WTC11 (cell line): ENCODE measurements around the gene VWA3A. TPM values are rescaled to one million over a fixed set of nuclear protein-coding genes. Genes with fewer than 3 reads are reported as not detected.

Experiments used
- ATAC-seq: fragments of 200-7000 bp; cut with Tn5 transposase; 2 replicates; pipeline ENCODE4 v1.10.0; 2021; ENCODE audit warnings: mild to moderate bottlenecking, moderate library complexity
- CTCF ChIA-PET: fragments of 300-600 bp; sonication (Branson Sonifier 250); formaldehyde crosslinking; loops from one replicate; lab custom pipeline; 2021; ENCODE audit warnings: antibody characterized with exemption; lab: Charles Lee
- POLR2A ChIA-PET: fragments of 350-600 bp; sonication (Branson Sonifier 250); formaldehyde crosslinking; loops from one replicate; lab custom pipeline; 2021; ENCODE audit warnings: antibody characterized with exemption; lab: Charles Lee
- DNase-seq: peaks from one replicate; pipeline ENCODE4 v3.0.0; 2021; ENCODE audit warnings: low spot score
- H3K27ac Mint-ChIP-seq: 2 replicates; pipeline ENCODE4 v1.8.0; 2021; ENCODE audit warnings: mixed read lengths
- H3K27me3 Mint-ChIP-seq: 2 replicates; pipeline ENCODE4 v1.8.0; 2021; ENCODE audit warnings: low read depth, mild to moderate bottlenecking, moderate library complexity, mixed read lengths
- H3K36me3 Mint-ChIP-seq: 2 replicates; pipeline ENCODE4 v1.8.0; 2021; ENCODE audit warnings: mixed read lengths
- H3K4me1 Mint-ChIP-seq: 2 replicates; pipeline ENCODE4 v1.8.0; 2022; ENCODE audit warnings: mixed read lengths
- H3K4me3 Mint-ChIP-seq: 2 replicates; pipeline ENCODE4 v1.8.0; 2021; ENCODE audit warnings: mild to moderate bottlenecking, moderate library complexity, mixed read lengths
- H3K9me3 Mint-ChIP-seq: 2 replicates; pipeline ENCODE4 v1.8.0; 2021; ENCODE audit warnings: mixed read lengths
- CREB1 ChIP-seq: sonication (generic); formaldehyde crosslinking; IDR thresholded peaks from 2 replicates; pipeline ENCODE4 v1.8.0; 2023; ENCODE audit warnings: mild to moderate bottlenecking, missing genetic modification reagents
- ESRRA ChIP-seq: sonication (generic); formaldehyde crosslinking; IDR thresholded peaks from 2 replicates; pipeline ENCODE4 v1.8.1; 2022; ENCODE audit warnings: mild to moderate bottlenecking, missing genetic modification reagents, borderline replicate concordance
- FOXP1 ChIP-seq: sonication (generic); formaldehyde crosslinking; IDR thresholded peaks from 2 replicates; pipeline ENCODE4 v1.8.0; 2022; ENCODE audit warnings: missing genetic modification reagents, mild to moderate bottlenecking, moderate library complexity, borderline replicate concordance
- GRHL2 ChIP-seq: fragments of 250-450 bp; sonication (Bioruptor Pico); IDR thresholded peaks from 2 replicates; pipeline ENCODE4 v1.8.0; 2022; ENCODE audit warnings: mild to moderate bottlenecking, moderate library complexity; ENCODE audit not compliant: insufficient replicate concordance, severe bottlenecking
- KAT7 ChIP-seq: sonication (generic); formaldehyde crosslinking; IDR thresholded peaks from 2 replicates; pipeline ENCODE4 v1.8.1; 2023; ENCODE audit warnings: missing genetic modification reagents, mild to moderate bottlenecking, borderline replicate concordance
- MYBL2 ChIP-seq: sonication (generic); formaldehyde crosslinking; IDR thresholded peaks from 2 replicates; pipeline ENCODE4 v1.8.1; 2023; ENCODE audit warnings: mild to moderate bottlenecking, moderate library complexity, missing genetic modification reagents
- NFE2L1 ChIP-seq: sonication (generic); formaldehyde crosslinking; IDR thresholded peaks from 2 replicates; pipeline ENCODE4 v1.8.1; 2023; ENCODE audit warnings: missing genetic modification reagents
- NR1H2 ChIP-seq: sonication (generic); formaldehyde crosslinking; IDR thresholded peaks from 2 replicates; pipeline ENCODE4 v1.9.0; 2021; ENCODE audit warnings: mild to moderate bottlenecking, moderate library complexity, missing genetic modification reagents
- NR3C1 ChIP-seq: sonication (generic); formaldehyde crosslinking; conservative IDR thresholded peaks from 2 replicates; pipeline ENCODE4 v1.8.1; 2023; ENCODE audit warnings: low read depth, mild to moderate bottlenecking, missing genetic modification reagents
- OVOL2 ChIP-seq: fragments of 250-450 bp; sonication (Bioruptor Pico); IDR thresholded peaks from 2 replicates; pipeline ENCODE4 v1.9.0; 2021; ENCODE audit warnings: mild to moderate bottlenecking, borderline replicate concordance
- RELA ChIP-seq: sonication (generic); formaldehyde crosslinking; IDR thresholded peaks from 2 replicates; pipeline ENCODE4 v1.8.1; 2022; ENCODE audit warnings: missing genetic modification reagents, mild to moderate bottlenecking, borderline replicate concordance
- SMAD3 ChIP-seq: sonication (generic); formaldehyde crosslinking; IDR thresholded peaks from 2 replicates; pipeline ENCODE4 v1.8.0; 2022; ENCODE audit warnings: missing genetic modification reagents, mild to moderate bottlenecking, borderline replicate concordance
- SMAD4 ChIP-seq: sonication (generic); formaldehyde crosslinking; IDR thresholded peaks from 2 replicates; pipeline ENCODE4 v1.8.0; 2022; ENCODE audit warnings: mild to moderate bottlenecking, missing genetic modification reagents
- TEAD1 ChIP-seq: sonication (generic); formaldehyde crosslinking; IDR thresholded peaks from 2 replicates; pipeline ENCODE4 v1.8.0; 2022; ENCODE audit warnings: mild to moderate bottlenecking, missing genetic modification reagents
- ZNF232 ChIP-seq: sonication (generic); formaldehyde crosslinking; IDR thresholded peaks from 2 replicates; pipeline ENCODE4 v1.8.0; 2022; ENCODE audit warnings: mild to moderate bottlenecking, missing genetic modification reagents
- ZNF416 ChIP-seq: fragments of 250-450 bp; sonication (Bioruptor Pico); IDR thresholded peaks from 2 replicates; pipeline ENCODE4 v1.9.0; 2021; ENCODE audit warnings: mild to moderate bottlenecking, inconsistent platforms
- ZNF671 ChIP-seq: fragments of 250-450 bp; sonication (Bioruptor Pico); IDR thresholded peaks from 2 replicates; pipeline ENCODE4 v1.8.0; 2021; ENCODE audit warnings: mild to moderate bottlenecking
- total RNA-seq: library from RNA; stranded (reverse); gene quantifications from 3 replicates; pipeline ENCODE4 v1.2.3, GENCODE V29; 2021
- TF ChIP-seq, protein P1 (sequence below): sonication (generic); formaldehyde crosslinking; IDR thresholded peaks from 2 replicates; pipeline ENCODE4 v1.8.1; 2023; ENCODE audit warnings: mild to moderate bottlenecking, missing genetic modification reagents
- TF ChIP-seq, protein P2 (sequence below): sonication (generic); formaldehyde crosslinking; IDR thresholded peaks from 2 replicates; pipeline ENCODE4 v1.8.1; 2022; ENCODE audit warnings: mild to moderate bottlenecking, moderate library complexity, missing genetic modification reagents
- TF ChIP-seq, protein P3 (sequence below): sonication (generic); formaldehyde crosslinking; IDR thresholded peaks from 2 replicates; pipeline ENCODE4 v1.8.0; 2023; ENCODE audit warnings: missing genetic modification reagents, mild to moderate bottlenecking, borderline replicate concordance
- TF ChIP-seq, protein P4 (sequence below): sonication (generic); formaldehyde crosslinking; IDR thresholded peaks from 2 replicates; pipeline ENCODE4 v1.8.1; 2023; ENCODE audit warnings: mild to moderate bottlenecking, missing genetic modification reagents, moderate library complexity
- TF ChIP-seq, protein P5 (sequence below): fragments of 250-450 bp; sonication (Bioruptor Pico); IDR thresholded peaks from 2 replicates; pipeline ENCODE4 v1.9.0; 2021; ENCODE audit warnings: moderate library complexity, mild to moderate bottlenecking, inconsistent platforms, borderline replicate concordance
- TF ChIP-seq, protein P6 (sequence below): sonication (generic); formaldehyde crosslinking; IDR thresholded peaks from 2 replicates; pipeline ENCODE4 v1.8.0; 2022; ENCODE audit warnings: mild to moderate bottlenecking, missing genetic modification reagents
- TF ChIP-seq, protein P7 (sequence below): sonication (generic); formaldehyde crosslinking; IDR thresholded peaks from 2 replicates; pipeline ENCODE4 v1.8.1; 2023; ENCODE audit warnings: mild to moderate bottlenecking, moderate library complexity, missing genetic modification reagents
- TF ChIP-seq, protein P8 (sequence below): sonication (generic); formaldehyde crosslinking; IDR thresholded peaks from 2 replicates; pipeline ENCODE4 v1.8.0; 2022; ENCODE audit warnings: mild to moderate bottlenecking, missing genetic modification reagents

VWA3A gene
- total RNA-seq, 1 experiment from 2014 or later: 0.11 TPM

DNA sequence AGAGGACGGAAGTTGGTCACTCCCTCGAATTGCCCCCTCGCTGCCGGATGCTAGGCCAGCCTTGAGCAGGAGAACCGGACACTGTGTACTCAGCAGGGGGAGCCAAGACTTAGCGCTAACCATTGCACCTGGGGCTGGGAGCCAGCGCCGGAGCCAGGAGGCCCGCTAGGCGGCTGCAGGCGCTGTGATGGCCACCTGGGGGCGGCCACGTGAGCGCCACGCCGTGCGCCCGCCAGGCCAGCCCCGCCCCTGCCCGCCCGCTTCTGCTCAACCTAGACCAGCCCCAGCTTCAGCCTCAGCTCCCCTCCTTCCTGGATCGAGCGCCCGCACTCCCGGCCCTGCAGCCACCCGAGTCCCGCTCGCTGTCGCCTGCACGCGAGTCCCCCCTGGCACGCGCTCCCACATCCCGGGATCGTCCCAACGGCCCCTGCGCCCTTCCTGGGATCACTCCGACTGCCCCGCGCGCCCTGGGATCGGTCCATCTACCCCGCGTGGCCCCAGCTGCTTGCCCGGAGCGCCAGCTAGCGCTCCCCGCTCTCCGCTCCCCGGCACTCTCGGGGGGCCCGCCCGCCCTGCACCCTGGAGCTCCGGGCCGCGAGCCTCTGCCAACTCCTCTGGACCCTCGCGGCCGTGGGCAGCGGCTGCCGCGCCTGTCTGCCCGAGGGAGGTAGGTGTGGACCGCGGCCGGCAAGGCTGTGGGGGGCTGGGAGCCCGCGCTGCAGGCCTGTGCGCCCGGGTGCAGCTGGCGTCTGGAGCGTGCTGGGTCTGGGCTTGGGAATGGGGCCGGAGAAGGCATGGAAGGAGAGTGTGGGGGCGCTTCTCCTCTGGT lies 113.9 kb downstream of the VWA3A start, which contains the start of gene EEF2K:
TSS of gene EEF2K (plus strand) at position 266 of the 829 bp plus-strand sequence. CDS start 19,452 bp downstream, outside the sequence.
- ChIA-PET CTCF (interaction anchor here (0.6 to 3.1 kb wide), 17 partner anchors 9 to 869 kb away, joined by 3 to 26 read pairs (median 5); partner anchors contain the start of gene POLR3E), POLR2A (interaction anchor here (0.6 to 1.4 kb wide), 5 partner anchors 10 to 99 kb away, joined by 3 to 8 read pairs (median 5); no protein-coding TSS in a partner anchor)
- Mint-ChIP-seq H3K4me3 (peak within 1 kb of the TSS; percentile 96), H3K36me3 (peaks cover 9% of the 10 kb centered on the region), H3K4me1 (peaks cover 21% of the 10 kb centered on the region), H3K9me3 (peaks cover 13% of the 10 kb centered on the region), H3K27ac (peak within 1 kb of the TSS; percentile 69), H3K27me3 (no peaks in the 10 kb centered on the region)
- peak; percentile 88 for ATAC-seq
- DNase-seq: peak; percentile 88
- TF ChIP-seq GRHL2 (no peak), NR3C1 (no peak), NFE2L1 (CRISPR knock-in tag) (no peak; the same call in 1 of the 2 replicates), MYBL2 (peak; percentile 63), OVOL2 (CRISPR knock-in tag) (no peak), RELA (CRISPR knock-in tag) (no peak), SMAD3 (CRISPR knock-in tag) (peak; percentile 78; the same call in 1 of the 2 replicates), SMAD4 (CRISPR knock-in tag) (peak; percentile 37; the same call in 1 of the 2 replicates), ZNF232 (CRISPR knock-in tag) (0 out of 2 replicates have a peak, but pooled peaks have one; percentile 13), ZNF671 (CRISPR knock-in tag) (no peak), FOXP1 (CRISPR knock-in tag) (no peak; the same call in 1 of the 2 replicates), ZNF416 (CRISPR knock-in tag) (0 out of 2 replicates have a peak, but pooled peaks have one; percentile 42), CREB1 (CRISPR knock-in tag) (peak; percentile 17; the same call in 1 of the 2 replicates), KAT7 (CRISPR knock-in tag) (peak; percentile 34; the same call in 1 of the 2 replicates), NR1H2 (CRISPR knock-in tag) (no peak), TEAD1 (CRISPR knock-in tag) (peak; percentile 46), ESRRA (peak; percentile 67; the same call in 1 of the 2 replicates)
- TF ChIP-seq, protein P1, sequence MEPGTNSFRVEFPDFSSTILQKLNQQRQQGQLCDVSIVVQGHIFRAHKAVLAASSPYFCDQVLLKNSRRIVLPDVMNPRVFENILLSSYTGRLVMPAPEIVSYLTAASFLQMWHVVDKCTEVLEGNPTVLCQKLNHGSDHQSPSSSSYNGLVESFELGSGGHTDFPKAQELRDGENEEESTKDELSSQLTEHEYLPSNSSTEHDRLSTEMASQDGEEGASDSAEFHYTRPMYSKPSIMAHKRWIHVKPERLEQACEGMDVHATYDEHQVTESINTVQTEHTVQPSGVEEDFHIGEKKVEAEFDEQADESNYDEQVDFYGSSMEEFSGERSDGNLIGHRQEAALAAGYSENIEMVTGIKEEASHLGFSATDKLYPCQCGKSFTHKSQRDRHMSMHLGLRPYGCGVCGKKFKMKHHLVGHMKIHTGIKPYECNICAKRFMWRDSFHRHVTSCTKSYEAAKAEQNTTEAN (CRISPR knock-in tag): peak; percentile 63
- TF ChIP-seq, protein P2, sequence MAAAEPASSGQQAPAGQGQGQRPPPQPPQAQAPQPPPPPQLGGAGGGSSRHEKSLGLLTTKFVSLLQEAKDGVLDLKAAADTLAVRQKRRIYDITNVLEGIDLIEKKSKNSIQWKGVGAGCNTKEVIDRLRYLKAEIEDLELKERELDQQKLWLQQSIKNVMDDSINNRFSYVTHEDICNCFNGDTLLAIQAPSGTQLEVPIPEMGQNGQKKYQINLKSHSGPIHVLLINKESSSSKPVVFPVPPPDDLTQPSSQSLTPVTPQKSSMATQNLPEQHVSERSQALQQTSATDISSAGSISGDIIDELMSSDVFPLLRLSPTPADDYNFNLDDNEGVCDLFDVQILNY: 0 out of 2 replicates have a peak, but pooled peaks have one; percentile 71
- TF ChIP-seq, protein P3, sequence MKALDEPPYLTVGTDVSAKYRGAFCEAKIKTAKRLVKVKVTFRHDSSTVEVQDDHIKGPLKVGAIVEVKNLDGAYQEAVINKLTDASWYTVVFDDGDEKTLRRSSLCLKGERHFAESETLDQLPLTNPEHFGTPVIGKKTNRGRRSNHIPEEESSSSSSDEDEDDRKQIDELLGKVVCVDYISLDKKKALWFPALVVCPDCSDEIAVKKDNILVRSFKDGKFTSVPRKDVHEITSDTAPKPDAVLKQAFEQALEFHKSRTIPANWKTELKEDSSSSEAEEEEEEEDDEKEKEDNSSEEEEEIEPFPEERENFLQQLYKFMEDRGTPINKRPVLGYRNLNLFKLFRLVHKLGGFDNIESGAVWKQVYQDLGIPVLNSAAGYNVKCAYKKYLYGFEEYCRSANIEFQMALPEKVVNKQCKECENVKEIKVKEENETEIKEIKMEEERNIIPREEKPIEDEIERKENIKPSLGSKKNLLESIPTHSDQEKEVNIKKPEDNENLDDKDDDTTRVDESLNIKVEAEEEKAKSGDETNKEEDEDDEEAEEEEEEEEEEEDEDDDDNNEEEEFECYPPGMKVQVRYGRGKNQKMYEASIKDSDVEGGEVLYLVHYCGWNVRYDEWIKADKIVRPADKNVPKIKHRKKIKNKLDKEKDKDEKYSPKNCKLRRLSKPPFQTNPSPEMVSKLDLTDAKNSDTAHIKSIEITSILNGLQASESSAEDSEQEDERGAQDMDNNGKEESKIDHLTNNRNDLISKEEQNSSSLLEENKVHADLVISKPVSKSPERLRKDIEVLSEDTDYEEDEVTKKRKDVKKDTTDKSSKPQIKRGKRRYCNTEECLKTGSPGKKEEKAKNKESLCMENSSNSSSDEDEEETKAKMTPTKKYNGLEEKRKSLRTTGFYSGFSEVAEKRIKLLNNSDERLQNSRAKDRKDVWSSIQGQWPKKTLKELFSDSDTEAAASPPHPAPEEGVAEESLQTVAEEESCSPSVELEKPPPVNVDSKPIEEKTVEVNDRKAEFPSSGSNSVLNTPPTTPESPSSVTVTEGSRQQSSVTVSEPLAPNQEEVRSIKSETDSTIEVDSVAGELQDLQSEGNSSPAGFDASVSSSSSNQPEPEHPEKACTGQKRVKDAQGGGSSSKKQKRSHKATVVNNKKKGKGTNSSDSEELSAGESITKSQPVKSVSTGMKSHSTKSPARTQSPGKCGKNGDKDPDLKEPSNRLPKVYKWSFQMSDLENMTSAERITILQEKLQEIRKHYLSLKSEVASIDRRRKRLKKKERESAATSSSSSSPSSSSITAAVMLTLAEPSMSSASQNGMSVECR (CRISPR knock-in tag): peak; percentile 28; the same call in 1 of the 2 replicates
- TF ChIP-seq, protein P4, sequence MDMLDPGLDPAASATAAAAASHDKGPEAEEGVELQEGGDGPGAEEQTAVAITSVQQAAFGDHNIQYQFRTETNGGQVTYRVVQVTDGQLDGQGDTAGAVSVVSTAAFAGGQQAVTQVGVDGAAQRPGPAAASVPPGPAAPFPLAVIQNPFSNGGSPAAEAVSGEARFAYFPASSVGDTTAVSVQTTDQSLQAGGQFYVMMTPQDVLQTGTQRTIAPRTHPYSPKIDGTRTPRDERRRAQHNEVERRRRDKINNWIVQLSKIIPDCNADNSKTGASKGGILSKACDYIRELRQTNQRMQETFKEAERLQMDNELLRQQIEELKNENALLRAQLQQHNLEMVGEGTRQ (CRISPR knock-in tag): peak; percentile 92
- TF ChIP-seq, protein P5, sequence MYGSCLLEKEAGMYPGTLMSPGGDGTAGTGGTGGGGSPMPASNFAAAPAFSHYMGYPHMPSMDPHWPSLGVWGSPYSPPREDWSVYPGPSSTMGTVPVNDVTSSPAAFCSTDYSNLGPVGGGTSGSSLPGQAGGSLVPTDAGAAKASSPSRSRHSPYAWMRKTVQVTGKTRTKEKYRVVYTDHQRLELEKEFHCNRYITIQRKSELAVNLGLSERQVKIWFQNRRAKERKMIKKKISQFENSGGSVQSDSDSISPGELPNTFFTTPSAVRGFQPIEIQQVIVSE (CRISPR knock-in tag): no peak
- TF ChIP-seq, protein P6, sequence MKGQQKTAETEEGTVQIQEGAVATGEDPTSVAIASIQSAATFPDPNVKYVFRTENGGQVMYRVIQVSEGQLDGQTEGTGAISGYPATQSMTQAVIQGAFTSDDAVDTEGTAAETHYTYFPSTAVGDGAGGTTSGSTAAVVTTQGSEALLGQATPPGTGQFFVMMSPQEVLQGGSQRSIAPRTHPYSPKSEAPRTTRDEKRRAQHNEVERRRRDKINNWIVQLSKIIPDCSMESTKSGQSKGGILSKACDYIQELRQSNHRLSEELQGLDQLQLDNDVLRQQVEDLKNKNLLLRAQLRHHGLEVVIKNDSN (CRISPR knock-in tag): peak; percentile 78
- TF ChIP-seq, protein P7, sequence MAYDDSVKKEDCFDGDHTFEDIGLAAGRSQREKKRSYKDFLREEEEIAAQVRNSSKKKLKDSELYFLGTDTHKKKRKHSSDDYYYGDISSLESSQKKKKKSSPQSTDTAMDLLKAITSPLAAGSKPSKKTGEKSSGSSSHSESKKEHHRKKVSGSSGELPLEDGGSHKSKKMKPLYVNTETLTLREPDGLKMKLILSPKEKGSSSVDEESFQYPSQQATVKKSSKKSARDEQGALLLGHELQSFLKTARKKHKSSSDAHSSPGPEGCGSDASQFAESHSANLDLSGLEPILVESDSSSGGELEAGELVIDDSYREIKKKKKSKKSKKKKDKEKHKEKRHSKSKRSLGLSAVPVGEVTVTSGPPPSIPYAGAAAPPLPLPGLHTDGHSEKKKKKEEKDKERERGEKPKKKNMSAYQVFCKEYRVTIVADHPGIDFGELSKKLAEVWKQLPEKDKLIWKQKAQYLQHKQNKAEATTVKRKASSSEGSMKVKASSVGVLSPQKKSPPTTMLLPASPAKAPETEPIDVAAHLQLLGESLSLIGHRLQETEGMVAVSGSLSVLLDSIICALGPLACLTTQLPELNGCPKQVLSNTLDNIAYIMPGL (CRISPR knock-in tag): peak; percentile 99
- TF ChIP-seq, protein P8, sequence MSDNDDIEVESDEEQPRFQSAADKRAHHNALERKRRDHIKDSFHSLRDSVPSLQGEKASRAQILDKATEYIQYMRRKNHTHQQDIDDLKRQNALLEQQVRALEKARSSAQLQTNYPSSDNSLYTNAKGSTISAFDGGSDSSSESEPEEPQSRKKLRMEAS (CRISPR knock-in tag): peak; percentile 80; the same call in 1 of the 2 replicates
